GM20000 (cell line): ENCODE data around the gene PPP2R5C.
"Not testable (repeated sequence)": the region's sequence is repeated elsewhere in the genome, so short reads cannot be mapped to it uniquely, and the experiment has no call there.

ENCODE experiments used
- DNase-seq: peaks from one replicate; pipeline ENCODE4 v3.0.0; 2012; ENCODE audit warnings: low spot score
- TF ChIP-seq, protein P1 (sequence below): IDR thresholded peaks from 2 replicates; pipeline ENCODE4 v1.5.1; 2012; ENCODE audit warnings: mild to moderate bottlenecking, control low read depth; ENCODE audit errors: extremely low read depth, missing control alignments

Gene PPP2R5C

DNA sequence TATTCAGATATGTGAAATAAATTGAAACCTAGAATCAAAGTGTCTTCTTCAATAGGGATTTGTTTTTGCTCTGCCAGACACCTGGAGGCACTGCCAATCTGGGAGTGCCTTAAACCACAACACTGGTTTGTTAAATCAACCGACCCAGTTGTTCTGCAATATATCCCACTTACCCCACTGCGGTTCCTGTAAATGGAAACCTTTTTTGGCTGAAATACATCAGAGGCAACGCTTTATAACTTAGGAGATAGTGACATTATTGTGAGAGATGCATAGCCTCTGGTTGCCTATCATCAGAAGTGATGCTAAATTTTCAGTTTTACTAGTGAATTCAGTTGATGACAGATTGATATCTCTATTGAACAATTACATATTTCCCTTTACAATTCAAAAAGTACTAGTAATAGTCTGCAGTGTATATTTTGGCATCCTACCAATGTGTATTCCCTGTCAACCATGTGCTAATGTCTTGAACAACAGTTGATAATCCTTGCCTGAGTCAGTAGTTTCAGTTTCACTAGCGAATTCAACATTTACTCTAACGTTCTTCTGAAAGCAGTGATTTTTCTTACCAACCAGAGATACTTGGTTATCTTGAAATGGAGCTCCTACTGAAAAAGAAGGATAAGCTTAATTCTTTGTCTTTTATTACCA lies 30.5 kb downstream of the PPP2R5C start:
- TF ChIP-seq, protein P1, sequence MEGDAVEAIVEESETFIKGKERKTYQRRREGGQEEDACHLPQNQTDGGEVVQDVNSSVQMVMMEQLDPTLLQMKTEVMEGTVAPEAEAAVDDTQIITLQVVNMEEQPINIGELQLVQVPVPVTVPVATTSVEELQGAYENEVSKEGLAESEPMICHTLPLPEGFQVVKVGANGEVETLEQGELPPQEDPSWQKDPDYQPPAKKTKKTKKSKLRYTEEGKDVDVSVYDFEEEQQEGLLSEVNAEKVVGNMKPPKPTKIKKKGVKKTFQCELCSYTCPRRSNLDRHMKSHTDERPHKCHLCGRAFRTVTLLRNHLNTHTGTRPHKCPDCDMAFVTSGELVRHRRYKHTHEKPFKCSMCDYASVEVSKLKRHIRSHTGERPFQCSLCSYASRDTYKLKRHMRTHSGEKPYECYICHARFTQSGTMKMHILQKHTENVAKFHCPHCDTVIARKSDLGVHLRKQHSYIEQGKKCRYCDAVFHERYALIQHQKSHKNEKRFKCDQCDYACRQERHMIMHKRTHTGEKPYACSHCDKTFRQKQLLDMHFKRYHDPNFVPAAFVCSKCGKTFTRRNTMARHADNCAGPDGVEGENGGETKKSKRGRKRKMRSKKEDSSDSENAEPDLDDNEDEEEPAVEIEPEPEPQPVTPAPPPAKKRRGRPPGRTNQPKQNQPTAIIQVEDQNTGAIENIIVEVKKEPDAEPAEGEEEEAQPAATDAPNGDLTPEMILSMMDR: no peak
- no peak for DNase-seq

DNA sequence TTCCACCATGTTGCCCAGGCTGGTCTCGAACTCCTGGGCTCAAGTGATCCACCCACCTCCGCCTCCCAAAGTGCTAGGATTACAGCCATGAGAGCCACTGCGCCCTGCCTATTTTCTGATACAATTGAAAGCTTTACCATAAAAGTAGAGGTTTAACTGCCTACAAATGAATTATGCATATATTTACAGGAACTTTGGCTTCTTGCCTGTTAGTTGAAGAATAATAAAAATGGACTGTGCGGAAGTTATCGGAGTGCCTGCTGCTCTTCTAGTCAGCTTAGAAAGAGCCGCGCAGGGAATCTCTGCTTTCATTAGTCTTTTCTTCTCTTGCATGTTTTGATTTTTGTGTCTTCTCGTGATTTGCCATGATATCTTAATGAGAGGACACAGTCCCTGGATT lies 34.5 kb downstream of the PPP2R5C start:
- TF ChIP-seq, protein P1: no peak
- no peak for DNase-seq

DNA sequence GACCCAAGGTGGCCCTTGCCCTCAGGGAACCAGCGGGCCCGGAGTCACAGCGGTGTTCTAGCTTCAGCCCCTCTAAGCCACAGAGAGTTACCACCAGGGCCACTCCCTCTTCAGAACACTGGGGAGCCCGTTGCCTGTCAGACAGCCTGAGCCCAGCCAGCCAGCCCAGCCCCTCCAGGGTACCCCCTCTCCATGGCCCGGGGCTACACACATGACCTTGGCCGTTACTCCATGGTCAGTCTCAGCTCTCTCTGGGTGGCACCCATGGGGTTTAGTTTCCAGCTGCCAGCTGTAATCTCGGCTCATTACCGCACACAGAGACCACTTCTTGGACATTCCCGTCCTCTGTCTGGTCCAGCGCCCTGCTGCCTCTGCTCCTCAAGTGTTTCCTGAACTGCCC lies 35.0 kb downstream of the PPP2R5C start:
- TF ChIP-seq, protein P1: no peak
- no peak for DNase-seq

DNA sequence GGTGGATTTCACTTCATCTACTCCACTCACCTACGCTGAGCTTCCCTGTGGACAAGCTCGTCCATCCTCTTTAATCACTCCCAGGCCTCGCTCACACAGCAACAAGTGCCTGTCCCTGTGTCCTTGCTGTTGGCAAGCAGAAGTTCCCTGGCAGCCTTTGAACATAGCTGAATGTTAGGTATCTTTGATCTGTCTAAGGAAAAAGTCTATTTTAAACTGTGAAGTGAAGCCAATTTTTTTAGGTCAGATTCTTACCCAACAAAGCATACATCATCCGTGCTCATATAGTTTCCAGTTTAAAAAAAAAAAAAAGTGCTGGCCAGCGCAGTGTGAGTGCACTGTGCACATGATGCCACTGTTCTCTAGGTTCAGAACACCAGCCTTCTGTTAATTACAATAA lies 36.3 kb downstream of the PPP2R5C start:
- TF ChIP-seq, protein P1: no peak
- DNase-seq: no peak

DNA sequence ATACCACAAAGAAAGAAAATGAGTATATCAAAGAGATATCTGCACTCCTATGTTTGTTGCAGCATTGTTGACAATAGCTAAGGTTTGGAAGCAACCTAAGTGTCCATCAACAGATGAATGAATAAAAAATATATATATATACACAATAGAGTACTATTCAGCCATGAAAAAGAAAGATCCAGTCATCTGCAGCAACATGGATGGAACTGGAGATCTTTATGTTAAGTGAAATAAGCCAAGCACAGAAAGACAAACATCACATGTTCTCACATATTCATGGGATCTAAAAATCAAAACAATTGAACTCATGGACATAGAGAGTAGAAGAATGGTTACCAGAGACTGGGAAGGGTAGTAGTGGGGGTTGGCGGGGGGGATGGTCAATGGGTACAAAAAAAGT lies 42.9 kb downstream of the PPP2R5C start:
- not testable (repeated sequence) for DNase-seq

DNA sequence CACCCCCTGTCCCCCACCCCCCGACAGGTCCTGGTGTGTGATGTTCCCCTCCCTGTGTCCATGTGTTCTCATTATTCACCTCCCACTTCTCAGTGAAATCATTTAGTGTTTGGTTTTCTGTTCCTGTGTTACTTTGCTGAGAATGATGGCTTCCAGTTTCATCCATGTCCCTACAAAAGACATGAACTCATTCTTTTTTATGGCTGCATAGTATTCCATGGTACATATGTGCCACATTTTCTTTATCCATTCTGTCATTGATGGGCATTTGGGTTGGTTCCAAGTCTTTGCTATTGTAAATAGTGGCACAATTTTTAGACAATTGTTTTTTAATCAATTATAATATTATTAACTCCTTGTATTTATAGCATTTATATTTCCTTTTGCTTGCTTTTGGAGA lies 44.7 kb downstream of the PPP2R5C start:
- not testable (repeated sequence) for DNase-seq

DNA sequence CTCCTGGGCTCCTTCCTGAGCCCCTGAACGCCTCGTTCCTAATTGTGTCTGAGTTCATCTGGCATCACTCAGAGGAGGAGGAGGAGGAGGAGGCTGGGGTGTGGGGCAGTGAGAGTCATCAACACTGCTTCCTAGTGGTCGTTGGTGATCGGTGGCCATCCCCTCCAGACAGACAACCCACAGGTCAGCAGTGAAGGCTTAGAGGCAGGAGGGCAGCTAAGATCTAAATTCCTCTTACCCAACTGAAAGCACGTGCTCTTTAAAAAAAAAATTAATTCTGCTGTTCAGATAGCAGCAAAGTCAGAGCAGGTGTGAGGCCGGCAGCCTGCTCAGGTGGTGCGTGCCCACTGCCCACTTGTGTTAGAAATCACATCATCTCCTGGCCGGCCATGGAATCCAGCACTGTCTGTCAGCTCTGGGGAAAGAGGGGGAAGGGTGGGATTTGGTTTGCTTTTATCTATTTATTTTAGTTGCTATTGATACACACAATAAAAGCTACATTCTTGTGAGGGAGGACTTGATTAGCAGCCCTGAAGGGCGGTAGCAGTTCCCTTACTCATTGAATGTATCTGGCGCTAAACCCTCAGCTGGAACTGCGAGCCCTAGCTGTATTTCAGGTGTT lies 46.6 kb downstream of the PPP2R5C start:
- DNase-seq: no peak

DNA sequence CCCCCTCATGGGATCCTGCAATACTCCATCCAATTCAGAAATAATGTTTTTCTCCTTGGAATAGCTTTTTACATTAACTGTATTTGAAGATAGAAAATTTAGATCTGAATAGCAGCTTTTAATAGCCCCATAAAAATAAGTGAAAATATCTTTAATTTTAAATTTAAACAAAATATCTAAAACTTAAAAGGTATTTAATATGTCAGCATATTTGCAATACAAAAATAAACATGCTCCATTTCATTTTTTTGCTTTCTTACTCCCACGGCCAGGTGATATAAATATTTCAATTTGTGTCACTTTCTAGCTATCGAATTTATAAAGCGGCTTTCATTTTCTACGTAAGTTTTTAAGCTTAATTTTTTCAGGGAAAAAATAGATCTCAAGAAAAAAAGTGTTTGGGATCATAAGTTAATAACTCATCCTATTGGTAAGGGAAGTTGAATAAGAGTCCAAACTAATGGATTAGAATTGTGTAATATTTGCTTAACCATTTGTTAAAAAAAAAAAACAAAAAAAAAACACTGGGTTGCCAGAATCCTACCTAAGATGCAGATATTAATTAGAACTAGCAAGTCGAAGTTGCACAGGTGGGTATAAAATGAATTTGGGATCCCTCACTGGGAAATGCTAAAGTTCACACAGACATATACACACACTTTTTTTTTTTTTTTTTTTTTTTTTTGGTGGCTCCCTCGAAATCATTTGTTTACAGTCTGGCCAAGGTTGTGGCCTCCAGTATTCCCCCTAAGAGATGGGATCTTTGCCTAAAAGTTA lies 47.6 kb downstream of the PPP2R5C start:
- no peak for DNase-seq
- TF ChIP-seq, protein P1: no peak

More for the DNA sequence above, 46.6 kb downstream of the PPP2R5C start:
- TF ChIP-seq, protein P1: no peak
